Suprapubic skin (tissue), 4 donors: ENCODE measurements around the gene ADCY4. TPM values are rescaled to one million over a fixed set of nuclear protein-coding genes. Genes with fewer than 3 reads are reported as not detected.

Source experiments
- DNase-seq, 2 donors: peaks; one replicate each; pipeline ENCODE4 v3.0.0-alpha.2; 2019; ENCODE audit warnings: low spot score in 2 of 2
- H3K27ac ChIP-seq: fragments of 200-600 bp; sonication (generic); one replicate; pipeline ENCODE4 v1.5.1; 2019
- H3K27me3 ChIP-seq: fragments of 200-600 bp; sonication (generic); one replicate; pipeline ENCODE4 v1.5.1; 2019
- H3K36me3 ChIP-seq: fragments of 200-600 bp; sonication (generic); one replicate; pipeline ENCODE4 v1.5.1; 2019
- H3K4me1 ChIP-seq: fragments of 200-600 bp; sonication (generic); one replicate; pipeline ENCODE4 v1.5.1; 2019
- H3K4me3 ChIP-seq: fragments of 200-600 bp; sonication (generic); one replicate; pipeline ENCODE4 v1.5.1; 2019; ENCODE audit warnings: mild to moderate bottlenecking
- H3K9me3 ChIP-seq: fragments of 200-600 bp; sonication (generic); one replicate; pipeline ENCODE4 v1.5.1; 2019
- CTCF ChIP-seq, 2 donors: fragments of 200-600 bp in 1 of 2; fragments of 450-650 bp in 1 of 2; sonication (generic) in 1 of 2; IDR thresholded peaks; one replicate each; pipeline ENCODE4 v1.5.1; 2016 to 2019; ENCODE audit warnings: antibody characterized with exemption in 2 of 2, mild to moderate bottlenecking in 1 of 2, moderate library complexity in 1 of 2
- EP300 ChIP-seq: sonication (generic); formaldehyde crosslinking; IDR thresholded peaks from one replicate; pipeline ENCODE4 v1.6.1; 2017; ENCODE audit warnings: antibody characterized with exemption
- POLR2A ChIP-seq, 2 donors: fragments of 450-650 bp; IDR thresholded peaks; one replicate each; pipeline ENCODE4 v1.6.1; 2017; ENCODE audit warnings: antibody characterized with exemption in 2 of 2, mild to moderate bottlenecking in 2 of 2, moderate library complexity in 2 of 2
- POLR2AphosphoS5 ChIP-seq, 3 donors: sonication (generic); formaldehyde crosslinking; IDR thresholded peaks; one replicate each; pipeline ENCODE4 v1.6.1; 2017; ENCODE audit warnings: antibody characterized with exemption in 3 of 3
- WGBS: methylation state at CpG from one replicate; pipeline ENCODE4 v1.1.5; 2018; 5-methylcytosine and 5-hydroxymethylcytosine counted together
- total RNA-seq, 4 donors: library from RNA; depleted of rRNA; stranded (reverse); fragments of >200 nt; gene quantifications; one replicate each; pipeline ENCODE4 v1.1.0, GENCODE V29; 2016

ADCY4 gene
- total RNA-seq, 4 donors from 2014 or later, result 3.9 to 33.2 (median 13.9) TPM

- Histone ChIP-seq H3K4me1 (peaks cover 9% of the 10 kb centered on the region), H3K4me3 (no peak overlapping the region), H3K9me3 (no peaks in the 10 kb centered on the region), H3K27ac (no peak overlapping the region), H3K36me3 (no peaks in the 10 kb centered on the region), H3K27me3 (no peaks in the 10 kb centered on the region)
- TF ChIP-seq CTCF (IDR thresholded peaks at IDR 0.05) (no peak), POLR2A (IDR thresholded peaks at IDR 0.05) (no peak), POLR2AphosphoS5 (IDR thresholded peaks at IDR 0.05) (no peak), EP300 (no peak)
- WGBS, result 93% methylated on average over 14 of the region's 14 CpGs
- DNase-seq, result no peak
Measured at GRCh38 chr14:24321212-24321975, 13.5 kb downstream of the ADCY4 start.

GRCh38 chr14:24317141-24317928, 17.5 kb downstream of the ADCY4 start:
- 63% methylated on average over 3 of the region's 3 CpGs for WGBS

GRCh38 chr14:24316597-24316950, 18.3 kb downstream of the ADCY4 start:
- H3K9me3 ChIP-seq, result no peaks in the 10 kb centered on the region
- peak overlapping the region; percentile 64 for H3K27ac ChIP-seq
- no peak for DNase-seq
- no peaks in the 10 kb centered on the region for H3K36me3 ChIP-seq
- H3K4me3 ChIP-seq, result peak overlapping the region; percentile 14
- 66% methylated on average over 7 of the region's 18 CpGs for WGBS
- no peak for TF ChIP-seq POLR2AphosphoS5 (IDR thresholded peaks at IDR 0.05)
- TF ChIP-seq CTCF (IDR thresholded peaks at IDR 0.05), result no peak
- TF ChIP-seq POLR2A (IDR thresholded peaks at IDR 0.05), result no peak
- no peak for TF ChIP-seq EP300
- H3K4me1 ChIP-seq, result peaks cover 56% of the 10 kb centered on the region
- H3K27me3 ChIP-seq, result no peaks in the 10 kb centered on the region

More at GRCh38 chr14:24317141-24317928, 17.5 kb downstream of the ADCY4 start:
- Histone ChIP-seq H3K4me3 (no peak overlapping the region), H3K4me1 (peaks cover 49% of the 10 kb centered on the region), H3K9me3 (no peaks in the 10 kb centered on the region), H3K27ac (no peak overlapping the region), H3K36me3 (no peaks in the 10 kb centered on the region), H3K27me3 (no peaks in the 10 kb centered on the region)
- DNase-seq, result no peak
- TF ChIP-seq EP300, result no peak
- no peak for TF ChIP-seq POLR2AphosphoS5 (IDR thresholded peaks at IDR 0.05)
- TF ChIP-seq CTCF (IDR thresholded peaks at IDR 0.05), result no peak
- no peak for TF ChIP-seq POLR2A (IDR thresholded peaks at IDR 0.05)

- Histone ChIP-seq H3K9me3 (no peaks in the 10 kb centered on the region), H3K27me3 (no peaks in the 10 kb centered on the region), H3K4me1 (peaks cover 62% of the 10 kb centered on the region), H3K27ac (peak overlapping the region; percentile 64), H3K36me3 (no peaks in the 10 kb centered on the region), H3K4me3 (peak overlapping the region; percentile 14)
- DNase-seq, result peak; percentile 82 to 83
- WGBS, result 49% methylated on average over 22 of the region's 70 CpGs
- peak in 1 of 2 donors; percentile 31 for TF ChIP-seq CTCF (IDR thresholded peaks at IDR 0.05)
- no peak for TF ChIP-seq POLR2A (IDR thresholded peaks at IDR 0.05)
- peak in 1 of 3 donors; percentile 24 for TF ChIP-seq POLR2AphosphoS5 (IDR thresholded peaks at IDR 0.05)
Measured at GRCh38 chr14:24315807-24316596, 18.9 kb downstream of the ADCY4 start.
